Activated naive CD8-positive, alpha-beta T cell treated with anti-CD3 and anti-CD28 coated beads for 36 hours (primary cell): ENCODE data around the gene TRNAU1AP. TPM values are rescaled to one million over a fixed set of nuclear protein-coding genes. Genes with fewer than 3 reads are reported as not detected.
A peak's percentile ranks its signal among the peaks of the same experiment; 100 is the strongest.
"Not testable (repeated sequence)": the region's sequence is repeated elsewhere in the genome, so short reads cannot be mapped to it uniquely, and the experiment has no call there.

Experiments
- DNase-seq: peaks from one replicate; pipeline ENCODE4 v3.0.0; 2021
- H3K27ac Mint-ChIP-seq: one replicate; pipeline ENCODE4 v1.8.0; 2022; ENCODE audit warnings: mild to moderate bottlenecking, moderate library complexity, mixed read lengths
- H3K27me3 Mint-ChIP-seq: one replicate; pipeline ENCODE4 v1.8.0; 2022; ENCODE audit warnings: mild to moderate bottlenecking, mixed read lengths
- H3K36me3 Mint-ChIP-seq: one replicate; pipeline ENCODE4 v1.8.0; 2021; ENCODE audit warnings: mild to moderate bottlenecking, mixed read lengths
- H3K4me1 Mint-ChIP-seq: one replicate; pipeline ENCODE4 v1.8.0; 2021; ENCODE audit warnings: mixed read lengths
- H3K4me3 Mint-ChIP-seq: one replicate; pipeline ENCODE4 v1.8.0; 2022; ENCODE audit warnings: mild to moderate bottlenecking, moderate library complexity, mixed read lengths
- H3K9me3 Mint-ChIP-seq: one replicate; pipeline ENCODE4 v1.8.0; 2022; ENCODE audit warnings: mixed read lengths
- total RNA-seq, 2 experiments: library from RNA; stranded (reverse); gene quantifications; one replicate each; pipeline ENCODE4 v1.2.3, GENCODE V29; 2021

Gene TRNAU1AP
- total RNA-seq, 2 experiments from 2014 or later, result 42.6 to 43.2 TPM

DNA sequence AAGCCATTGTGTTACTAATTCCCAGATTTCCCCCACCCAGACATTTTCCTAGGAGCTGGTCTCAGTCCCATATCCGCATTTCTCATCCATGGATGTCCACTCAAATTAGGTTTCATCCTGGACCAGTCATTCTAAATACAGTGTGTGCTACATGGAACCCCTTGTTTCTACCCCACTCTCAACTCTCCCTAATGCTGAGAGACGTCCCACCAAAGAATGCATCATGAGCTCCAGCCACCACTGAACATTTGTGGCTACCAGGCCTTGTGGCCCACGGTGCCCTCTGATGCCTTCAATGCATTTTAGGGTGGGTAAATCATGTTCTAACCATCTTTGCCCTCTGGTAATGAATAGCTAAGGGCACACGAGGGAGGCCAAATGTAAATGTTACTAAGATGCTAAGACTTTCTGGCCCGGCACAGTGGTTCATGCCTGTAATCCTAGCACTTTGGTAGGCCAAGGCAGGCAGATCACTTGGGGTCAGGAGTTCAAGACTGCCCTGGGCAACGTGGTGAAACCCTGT lies 25.9 kb downstream of the TRNAU1AP start:
- Mint-ChIP-seq H3K9me3 (no peaks in the 10 kb centered on the region), H3K36me3 (peaks cover 42% of the 10 kb centered on the region), H3K4me3 (peak overlapping the region; percentile 100), H3K4me1 (peaks cover 37% of the 10 kb centered on the region), H3K27me3 (no peaks in the 10 kb centered on the region), H3K27ac (peak overlapping the region; percentile 94)
- no peak for DNase-seq

- Mint-ChIP-seq H3K9me3 (no peaks in the 10 kb centered on the region), H3K4me1 (peaks cover 37% of the 10 kb centered on the region), H3K27ac (peak overlapping the region; percentile 94), H3K4me3 (peak overlapping the region; percentile 100), H3K27me3 (no peaks in the 10 kb centered on the region), H3K36me3 (peaks cover 42% of the 10 kb centered on the region)
- no peak for DNase-seq
Observed at GRCh38 chr1:28579401-28579800, 26.5 kb downstream of the TRNAU1AP start.

DNA sequence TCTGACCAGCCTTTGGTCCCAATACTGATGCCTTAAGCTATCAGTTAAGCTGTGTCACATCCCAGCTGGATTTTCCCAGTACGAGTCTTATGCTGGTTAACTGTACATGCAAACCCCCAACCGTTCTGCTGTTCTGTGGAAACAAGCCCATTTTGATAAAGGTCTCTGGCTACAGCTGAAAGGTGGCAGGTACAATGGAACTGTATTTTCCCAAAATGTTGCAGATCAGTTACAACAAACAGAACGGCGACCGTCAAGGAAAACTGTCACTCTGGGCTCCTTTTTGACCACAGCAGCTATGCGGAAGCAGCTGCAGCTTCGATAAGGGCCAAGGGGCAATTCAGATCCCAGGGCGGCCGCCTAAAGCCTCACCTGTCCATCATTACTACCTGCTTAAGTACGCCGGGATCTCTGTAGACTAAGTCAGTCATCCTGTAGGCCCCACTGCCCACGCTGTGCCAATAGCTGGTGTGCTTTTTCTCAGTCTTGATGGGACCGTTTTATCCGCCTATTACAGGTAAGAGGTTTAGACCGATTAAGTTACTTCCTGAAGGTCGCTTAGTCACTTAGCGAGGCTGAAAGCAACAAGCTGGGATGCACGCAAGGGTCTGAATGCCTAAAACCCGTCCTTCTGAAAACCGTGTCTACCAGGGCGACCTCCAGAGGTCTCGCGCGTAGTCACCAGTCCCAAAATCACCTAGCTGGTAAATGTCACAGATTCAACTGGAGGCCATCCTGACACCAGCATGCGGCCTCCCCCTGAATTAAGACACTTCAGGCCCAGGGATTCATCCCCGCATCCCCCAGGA lies 28.0 kb downstream of the TRNAU1AP start:
- DNase-seq, result peak; percentile 43
- H3K4me3 Mint-ChIP-seq, result peak overlapping the region; percentile 100
- H3K27ac Mint-ChIP-seq, result peak overlapping the region; percentile 94
- peaks cover 37% of the 10 kb centered on the region for H3K4me1 Mint-ChIP-seq
- peaks cover 42% of the 10 kb centered on the region for H3K36me3 Mint-ChIP-seq
- H3K9me3 Mint-ChIP-seq, result no peaks in the 10 kb centered on the region
- H3K27me3 Mint-ChIP-seq, result no peaks in the 10 kb centered on the region

GRCh38 chr1:28581531-28582247 lies 28.8 kb downstream of the TRNAU1AP start:
- DNase-seq, result peak; percentile 95
- Mint-ChIP-seq H3K4me1 (peaks cover 37% of the 10 kb centered on the region), H3K27me3 (no peaks in the 10 kb centered on the region), H3K4me3 (peak overlapping the region; percentile 100), H3K36me3 (peaks cover 42% of the 10 kb centered on the region), H3K27ac (peak overlapping the region; percentile 94), H3K9me3 (no peaks in the 10 kb centered on the region)

- Mint-ChIP-seq H3K36me3 (peaks cover 42% of the 10 kb centered on the region), H3K27ac (peak overlapping the region; percentile 94), H3K4me3 (peak overlapping the region; percentile 100), H3K9me3 (no peaks in the 10 kb centered on the region), H3K27me3 (no peaks in the 10 kb centered on the region), H3K4me1 (peaks cover 35% of the 10 kb centered on the region)
- DNase-seq, result no peak
Observed at GRCh38 chr1:28582248-28582615, 29.3 kb downstream of the TRNAU1AP start.

DNA sequence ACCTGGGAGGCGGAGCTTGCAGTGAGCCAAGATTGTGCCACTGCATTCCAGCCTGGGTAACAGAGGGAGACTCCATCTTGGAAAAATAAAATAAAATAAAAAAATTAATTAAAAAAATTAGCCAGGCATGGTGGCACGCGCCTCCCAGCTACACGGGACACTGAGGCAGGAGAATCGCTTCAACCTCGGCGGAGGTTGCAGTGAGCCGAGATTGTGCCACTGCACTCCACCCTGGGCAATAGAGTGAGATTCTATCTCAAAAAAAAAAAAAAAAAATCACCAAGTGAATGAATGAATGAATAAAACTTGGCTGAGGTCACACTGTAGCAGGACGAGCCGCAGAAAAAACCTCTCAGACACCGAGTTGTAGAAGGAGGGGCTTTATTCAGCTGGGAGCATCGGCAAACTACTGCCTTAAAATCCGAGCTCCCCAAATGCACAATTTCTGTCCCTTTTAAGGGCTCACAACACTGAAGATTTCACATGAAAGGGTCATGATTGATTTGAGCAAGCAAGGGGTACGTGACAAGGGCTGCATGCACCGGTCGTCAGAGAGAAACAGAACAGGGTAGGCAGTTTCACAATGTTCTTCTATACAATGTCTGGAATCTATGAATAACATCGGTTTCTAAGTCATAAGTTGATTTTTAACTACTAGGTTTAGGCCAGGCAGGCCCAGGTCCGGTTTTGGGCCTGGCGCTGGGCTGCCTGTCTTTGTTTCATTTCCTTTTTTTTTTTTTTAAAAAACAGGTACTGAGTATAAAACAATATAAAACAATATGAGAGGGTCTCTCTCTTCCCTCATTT lies 33.9 kb downstream of the TRNAU1AP start:
- H3K27me3 Mint-ChIP-seq, DNase-seq, H3K27ac Mint-ChIP-seq, H3K36me3 Mint-ChIP-seq, H3K4me3 Mint-ChIP-seq, H3K9me3 Mint-ChIP-seq: not testable (repeated sequence)
- peaks cover 13% of the 10 kb centered on the region for H3K4me1 Mint-ChIP-seq

DNA sequence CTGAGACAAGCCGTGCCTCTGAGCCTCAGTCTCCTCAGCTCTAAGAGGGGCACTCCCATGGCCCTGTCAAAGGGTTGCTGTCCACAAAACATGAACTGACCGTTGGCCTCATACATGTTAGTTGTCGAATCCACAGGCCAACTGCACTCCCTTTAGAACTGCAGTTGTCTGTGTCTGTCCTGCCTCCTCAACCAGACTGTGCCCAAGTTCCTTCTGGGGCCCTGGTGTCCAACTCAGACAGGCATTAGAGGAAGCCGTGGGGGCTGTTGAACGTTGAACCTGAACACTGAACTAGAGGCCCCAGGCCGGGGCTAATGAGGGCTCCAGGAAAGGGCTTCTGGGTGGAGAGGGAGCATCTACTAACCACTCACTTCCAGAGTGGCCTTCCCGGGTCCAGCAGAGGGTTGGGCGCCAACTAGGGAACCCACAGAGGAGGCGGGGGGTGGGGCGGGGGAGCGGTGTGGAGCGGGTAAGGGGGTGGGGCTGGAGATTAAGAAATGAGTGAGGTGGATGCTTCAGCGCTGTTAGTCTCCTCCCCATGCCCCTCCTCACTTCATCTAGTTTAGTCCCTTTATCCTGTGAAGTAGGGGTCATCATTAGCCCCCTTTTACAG lies 38.9 kb downstream of the TRNAU1AP start, which contains the start of gene RAB42:
RAB42 (plus strand) TSS at position 558 of the 613 bp plus-strand sequence. CDS start 247 bp downstream, outside the sequence.
- no peak within 1 kb of the TSS for H3K27ac Mint-ChIP-seq
- H3K36me3 Mint-ChIP-seq, result peaks cover 5% of the 10 kb centered on the region
- no peaks in the 10 kb centered on the region for H3K9me3 Mint-ChIP-seq
- H3K4me3 Mint-ChIP-seq, result peak within 1 kb of the TSS; percentile 68
- peaks cover 4% of the 10 kb centered on the region for H3K4me1 Mint-ChIP-seq
- no peak for DNase-seq
- H3K27me3 Mint-ChIP-seq, result peaks cover 22% of the 10 kb centered on the region

- H3K36me3 Mint-ChIP-seq, result peaks cover 5% of the 10 kb centered on the region
- H3K4me1 Mint-ChIP-seq, result peaks cover 4% of the 10 kb centered on the region
- DNase-seq, result no peak
- H3K4me3 Mint-ChIP-seq, result peak overlapping the region; percentile 68
- H3K27me3 Mint-ChIP-seq, result peaks cover 22% of the 10 kb centered on the region
- no peak overlapping the region for H3K27ac Mint-ChIP-seq
- no peaks in the 10 kb centered on the region for H3K9me3 Mint-ChIP-seq
Observed at GRCh38 chr1:28592321-28593071, 39.6 kb downstream of the TRNAU1AP start.

GRCh38 chr1:28593988-28594356 lies 41.1 kb downstream of the TRNAU1AP start:
- DNase-seq, H3K9me3 Mint-ChIP-seq, H3K36me3 Mint-ChIP-seq, H3K4me1 Mint-ChIP-seq, H3K4me3 Mint-ChIP-seq, H3K27ac Mint-ChIP-seq: not testable (repeated sequence)
- H3K27me3 Mint-ChIP-seq, result peaks cover 22% of the 10 kb centered on the region

GRCh38 chr1:28594686-28595411 lies 42.0 kb downstream of the TRNAU1AP start:
- not testable (repeated sequence) for H3K9me3 Mint-ChIP-seq, H3K27ac Mint-ChIP-seq, H3K4me1 Mint-ChIP-seq, H3K36me3 Mint-ChIP-seq, H3K4me3 Mint-ChIP-seq, DNase-seq
- peaks cover 22% of the 10 kb centered on the region for H3K27me3 Mint-ChIP-seq

DNA sequence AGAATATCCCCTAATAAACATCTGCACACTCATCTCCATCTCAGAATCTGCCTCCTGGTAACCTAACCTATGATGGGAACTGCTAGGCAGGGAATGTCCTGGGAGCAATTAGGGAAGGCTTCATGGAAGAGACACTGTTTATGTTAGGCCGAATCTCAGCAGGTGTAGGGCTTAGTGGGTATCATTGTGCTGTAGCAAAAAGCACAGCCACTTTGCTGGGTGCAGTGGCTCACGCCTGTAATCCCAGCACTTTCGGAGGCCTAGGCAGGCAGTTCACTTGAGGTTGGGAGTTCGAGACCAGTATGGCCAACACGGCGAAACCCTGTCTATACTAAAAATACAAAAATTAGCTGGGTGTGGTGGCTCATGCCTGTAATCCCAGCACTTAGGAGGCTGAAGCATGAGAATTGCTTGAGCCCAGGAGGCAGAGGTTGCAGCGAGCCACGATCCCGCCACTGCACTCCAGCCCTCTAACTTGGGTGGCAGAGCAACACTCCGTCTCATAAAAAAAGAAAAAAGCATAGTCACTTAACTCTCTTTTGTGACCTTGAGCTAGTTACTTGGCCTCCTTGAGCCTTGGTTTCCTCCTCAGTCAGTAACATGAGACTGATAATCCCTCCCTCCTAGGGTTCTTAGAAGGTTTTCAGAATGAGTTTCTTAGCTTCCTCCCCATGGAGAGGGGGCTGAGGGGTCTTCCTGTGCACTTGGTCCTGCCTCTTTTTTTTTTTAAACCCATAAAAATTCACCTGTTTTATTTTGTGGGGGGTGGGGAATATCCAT lies 42.7 kb downstream of the TRNAU1AP start:
- Mint-ChIP-seq H3K27me3 (peaks cover 22% of the 10 kb centered on the region), H3K4me1 (peaks cover 4% of the 10 kb centered on the region), H3K9me3 (no peaks in the 10 kb centered on the region), H3K27ac (no peak overlapping the region), H3K36me3 (peaks cover 5% of the 10 kb centered on the region), H3K4me3 (no peak overlapping the region)
- DNase-seq, result no peak

DNA sequence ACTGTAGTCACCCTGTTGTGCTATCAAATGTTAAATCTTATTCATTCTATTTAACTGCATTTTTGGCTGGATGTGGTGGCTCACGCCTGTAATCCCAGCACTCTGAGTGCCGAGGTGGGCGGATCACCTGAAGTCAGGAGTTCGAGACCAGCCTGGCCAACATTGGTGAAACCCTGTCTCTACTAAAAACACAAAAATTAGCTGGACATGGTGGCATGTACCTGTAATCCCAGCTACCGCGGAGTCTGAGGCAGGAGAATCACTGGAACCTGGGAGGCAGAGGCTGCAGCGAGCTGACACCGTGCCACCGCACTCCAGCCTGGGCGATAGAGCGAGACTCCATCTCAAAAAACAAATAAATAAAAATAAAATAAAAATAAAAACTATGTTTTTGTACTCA lies 43.4 kb downstream of the TRNAU1AP start:
- not testable (repeated sequence) for H3K9me3 Mint-ChIP-seq, H3K4me1 Mint-ChIP-seq, H3K27ac Mint-ChIP-seq

DNA sequence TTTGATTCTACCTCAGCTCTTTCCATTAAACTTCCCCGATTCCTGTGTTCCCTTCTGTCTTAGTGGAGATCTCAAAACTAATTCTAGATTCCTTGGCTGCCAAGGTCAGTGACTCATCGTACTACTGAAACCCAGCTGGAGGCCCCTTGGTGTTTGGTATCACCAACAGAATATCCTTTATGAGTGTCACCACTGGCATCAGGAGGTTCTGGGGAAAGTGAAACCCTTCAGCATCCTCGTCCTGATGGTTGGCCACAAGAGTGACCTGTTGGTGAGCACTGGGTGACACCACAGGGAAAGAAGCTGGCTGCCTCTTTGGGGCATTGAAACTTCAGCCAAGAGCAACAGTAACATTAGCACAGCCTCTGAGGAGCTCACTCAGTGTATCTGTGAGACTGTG lies 48.8 kb downstream of the TRNAU1AP start:
- Mint-ChIP-seq H3K27ac (peak overlapping the region; percentile 49), H3K9me3 (no peaks in the 10 kb centered on the region), H3K36me3 (peaks cover 4% of the 10 kb centered on the region), H3K27me3 (no peaks in the 10 kb centered on the region), H3K4me3 (no peak overlapping the region), H3K4me1 (peaks cover 7% of the 10 kb centered on the region)
- peak; percentile 33 for DNase-seq

More for the DNA sequence above, 43.4 kb downstream of the TRNAU1AP start:
- not testable (repeated sequence) for H3K4me3 Mint-ChIP-seq, DNase-seq, H3K36me3 Mint-ChIP-seq
- H3K27me3 Mint-ChIP-seq, result peaks cover 17% of the 10 kb centered on the region
